Mesenteric fat pad (tissue), 1 donor: Measurements from ENCODE around the gene UBE2R2. TPM values are rescaled to one million over a fixed set of nuclear protein-coding genes. Genes with fewer than 3 reads are reported as not detected.
A peak's percentile ranks its signal among the peaks of the same experiment; 100 is the strongest.
"Not testable (repeated sequence)": the region's sequence is repeated elsewhere in the genome, so short reads cannot be mapped to it uniquely, and the experiment has no call there.

Source experiments
- DNase-seq: peaks from one replicate; pipeline ENCODE4 v3.0.0-alpha.2; 2020; ENCODE audit warnings: low spot score
- long read RNA-seq: library from polyadenylated mRNA; unstranded; transcript quantifications from one replicate; pipeline ENCODE4 v2.0.0, GENCODE V29; 2020
- total RNA-seq: library from RNA; stranded (reverse); fragmentation: NEBNext Ultra II Directional; extraction: Animal tissue kit (Norgen Biotek cat#: 25700); gene quantifications from one replicate; pipeline ENCODE4 v1.2.1, GENCODE V29; 2021
- donor health status: DM: yes; HTN: yes; CAD: no.

The UBE2R2 gene
- total RNA-seq, result 43.6 TPM
- long read RNA-seq, full-length matches to known transcripts, result 22 of 34 reads
- long read RNA-seq, partial matches to known transcripts, result 3 of 34 reads
- long read RNA-seq, other reads (novel, unspliced or antisense), result 9 of 34 reads

GRCh38 chr9:33816327-33817252 is at the start of gene UBE2R2:
Gene UBE2R2 (plus strand): TSS chr9:33817160. CDS start chr9:33817758, 598 bp downstream.
- DNase-seq, result peak; percentile 96

DNA sequence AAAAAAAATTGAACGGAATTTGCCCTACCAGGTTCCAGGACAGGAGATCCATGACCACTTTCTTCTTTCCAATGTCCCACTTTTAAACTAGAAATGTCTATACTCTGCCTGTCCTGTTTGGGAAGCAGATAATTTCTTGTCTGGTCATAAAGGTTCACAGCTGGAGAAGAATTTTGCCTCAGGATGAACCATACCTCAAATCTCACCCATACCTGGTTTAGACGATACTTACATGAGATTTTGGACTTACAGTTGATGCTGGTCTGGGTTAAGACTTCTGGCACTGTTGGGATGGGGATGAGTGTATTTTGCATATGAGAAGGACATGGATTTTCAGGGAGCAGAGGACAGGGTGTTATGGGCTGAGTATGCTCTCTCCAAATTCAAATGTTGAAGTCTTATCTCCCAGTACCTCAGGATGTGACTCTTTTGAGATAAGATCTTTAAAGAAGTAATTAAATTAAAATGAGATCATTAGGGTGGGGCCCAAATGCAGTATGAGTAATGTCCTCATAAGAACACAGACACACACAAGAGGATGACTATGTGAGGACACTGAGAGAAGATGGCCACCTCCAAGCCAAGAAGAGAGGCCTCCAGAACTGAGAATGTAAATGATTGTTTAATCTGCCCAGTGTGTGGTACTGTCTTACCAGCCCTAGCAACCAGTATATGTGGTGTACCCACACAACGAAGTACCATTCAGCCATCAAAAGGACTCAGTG is 46.6 kb upstream of the UBE2R2 start:
- DNase-seq, result not testable (repeated sequence)

GRCh38 chr9:33773135-33773534 is 43.8 kb upstream of the UBE2R2 start:
- not testable (repeated sequence) for DNase-seq

GRCh38 chr9:33774074-33774659 is 42.8 kb upstream of the UBE2R2 start:
- not testable (repeated sequence) for DNase-seq

DNA sequence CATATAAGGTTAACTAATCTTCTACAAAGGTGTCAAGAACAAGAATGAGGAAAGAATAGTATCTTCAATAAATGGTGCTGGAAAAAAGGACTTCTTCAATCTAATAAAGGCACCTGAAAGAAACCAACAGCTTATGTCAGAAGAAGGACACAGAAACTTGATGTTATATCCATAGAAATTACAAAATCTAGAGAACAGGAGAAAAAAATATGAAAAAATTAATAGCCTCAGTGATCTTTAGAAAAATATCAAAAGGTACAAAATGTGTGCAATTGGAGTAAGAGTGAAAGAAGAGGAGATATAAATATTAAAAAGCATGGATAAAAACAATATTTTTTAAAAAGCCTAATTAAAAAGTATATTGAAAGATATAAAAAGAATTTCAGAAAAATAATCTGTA is 40.4 kb upstream of the UBE2R2 start:
- DNase-seq, result no peak

- DNase-seq, result no peak
Measured at GRCh38 chr9:33778700-33779351, 38.1 kb upstream of the UBE2R2 start.

DNA sequence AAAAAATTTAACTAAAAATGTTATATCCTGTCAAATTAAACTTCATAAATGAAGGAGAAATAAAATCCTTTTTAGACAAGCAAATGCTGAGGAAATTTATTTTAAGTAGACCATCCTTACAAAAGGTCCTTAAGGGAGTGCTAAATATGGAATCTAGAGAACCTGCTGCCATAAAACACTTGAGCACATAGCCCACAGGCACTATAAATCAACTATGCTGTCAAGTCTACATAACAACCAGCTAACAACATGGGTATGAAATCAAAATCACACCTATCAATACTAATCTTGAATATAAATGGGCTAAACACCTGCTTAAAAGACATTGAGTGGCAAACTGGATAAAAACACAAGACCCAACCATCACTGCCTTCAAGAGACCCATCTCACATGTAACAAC is 36.7 kb upstream of the UBE2R2 start:
- DNase-seq, result no peak

DNA sequence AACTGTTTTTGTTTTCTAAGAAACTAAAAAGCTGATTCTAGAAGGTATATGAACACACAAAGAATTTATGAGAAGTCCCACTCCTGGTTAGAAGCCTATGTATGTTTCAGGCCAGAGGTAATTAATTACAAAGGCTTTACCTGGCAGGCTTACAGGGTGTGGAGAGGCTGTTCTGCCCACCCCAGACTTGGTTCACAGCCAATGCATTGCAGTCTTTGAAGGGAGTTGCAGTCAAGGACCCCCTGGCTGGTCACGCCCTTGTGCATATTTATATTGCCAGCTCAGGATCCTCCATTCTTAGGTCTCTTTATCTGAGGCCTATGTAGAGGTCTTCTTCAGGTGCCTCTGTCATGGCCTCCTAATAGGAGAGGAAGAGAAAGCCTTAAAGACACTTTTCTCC is 35.2 kb upstream of the UBE2R2 start:
- DNase-seq, result no peak

DNA sequence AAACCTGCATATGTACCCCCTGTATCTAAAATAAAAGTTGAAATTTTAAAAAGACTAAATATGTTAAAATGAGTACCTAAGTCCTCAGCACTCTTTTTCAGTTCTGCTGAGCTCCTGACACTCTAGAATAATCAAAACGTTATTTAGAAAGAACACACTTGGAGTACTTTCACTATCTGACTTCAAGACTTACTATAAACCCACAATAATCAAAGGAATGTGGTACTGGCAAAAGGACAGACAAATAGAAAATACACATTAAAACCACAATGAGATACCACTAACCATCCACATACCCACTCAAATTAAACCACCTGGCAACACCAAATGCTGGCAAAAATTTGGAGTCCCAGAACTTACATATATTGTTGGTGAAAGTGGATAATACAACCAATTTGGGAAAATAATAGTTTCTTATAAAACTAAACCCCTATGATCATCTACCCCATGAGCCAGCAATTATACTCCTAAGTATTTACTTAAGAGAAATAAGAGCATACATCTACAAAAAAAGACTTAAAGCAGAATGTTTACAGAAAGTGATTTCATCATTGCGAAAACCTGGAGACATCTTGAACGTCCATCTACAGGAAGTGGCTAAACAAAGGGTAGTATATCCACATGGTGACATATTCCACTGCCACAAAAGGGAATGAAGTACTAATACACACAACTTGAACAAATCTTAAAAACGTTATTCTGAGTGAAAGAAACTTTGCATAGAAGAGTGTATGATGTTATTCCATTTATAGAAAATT is 34.4 kb upstream of the UBE2R2 start:
- DNase-seq, result no peak

- no peak for DNase-seq
Measured at GRCh38 chr9:33785914-33786313, 31.0 kb upstream of the UBE2R2 start.

DNA sequence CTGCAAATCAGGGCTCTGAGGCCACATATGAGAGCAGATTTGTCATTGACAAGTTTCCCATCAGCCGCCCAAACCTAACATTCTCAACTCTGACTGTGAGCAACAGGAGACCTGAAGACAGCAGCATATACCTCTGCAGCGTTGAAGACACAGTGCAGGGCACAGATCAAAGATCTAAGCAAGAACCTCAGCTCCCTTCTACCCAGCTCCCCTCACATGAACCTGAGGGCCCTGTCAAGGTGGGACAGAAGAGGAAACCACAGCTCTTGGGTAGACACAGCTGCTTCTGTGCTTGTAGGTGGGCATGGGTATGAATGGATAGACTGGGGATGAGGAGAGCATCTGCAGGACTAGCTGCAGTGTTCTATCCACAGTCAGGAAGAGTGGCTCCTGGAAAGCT is 30.3 kb upstream of the UBE2R2 start:
- no peak for DNase-seq

GRCh38 chr9:33787839-33788238 is 29.1 kb upstream of the UBE2R2 start:
- no peak for DNase-seq

- not testable (repeated sequence) for DNase-seq
Measured at GRCh38 chr9:33789429-33789828, 27.5 kb upstream of the UBE2R2 start.

DNA sequence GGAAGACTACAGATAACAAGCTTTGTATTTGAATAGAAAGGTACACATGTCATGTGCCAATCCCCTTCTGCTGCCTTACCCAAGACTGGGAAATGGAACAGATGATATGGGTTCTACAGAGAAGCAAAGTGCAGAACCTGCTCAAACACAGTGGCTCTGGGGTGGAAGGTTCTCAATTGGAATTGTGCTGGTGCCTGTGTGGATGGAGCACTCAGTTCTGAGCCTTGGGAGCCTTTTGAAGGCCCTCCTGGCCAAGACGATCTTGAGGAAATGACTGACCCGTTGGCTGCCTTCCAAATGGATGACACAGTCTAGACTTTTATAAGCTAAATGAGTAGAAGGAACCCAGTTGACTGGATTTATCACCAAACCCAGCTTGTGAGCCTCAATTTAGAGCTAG is 25.8 kb upstream of the UBE2R2 start:
- DNase-seq, result no peak

- DNase-seq, result not testable (repeated sequence)
Measured at GRCh38 chr9:33793496-33793895, 23.5 kb upstream of the UBE2R2 start.

DNA sequence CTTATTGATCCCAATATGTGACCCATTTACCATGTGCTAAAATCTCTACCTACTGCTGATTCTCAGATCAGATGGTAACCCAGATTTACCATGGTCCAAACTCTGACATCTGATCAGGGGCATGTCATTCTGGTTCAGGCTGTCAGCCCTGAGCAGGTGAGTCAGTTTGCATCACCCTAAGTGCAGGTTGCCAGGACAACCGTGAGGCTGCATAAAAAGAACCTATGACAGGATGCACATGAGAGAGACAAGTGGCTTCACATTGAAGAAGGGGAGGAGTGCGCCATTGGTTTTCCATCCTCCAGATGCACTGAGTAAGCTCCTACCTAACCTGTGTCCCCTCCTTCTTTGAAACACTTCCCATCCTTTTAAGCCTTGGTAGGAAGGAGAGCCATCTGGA is 22.4 kb upstream of the UBE2R2 start:
- no peak for DNase-seq

DNA sequence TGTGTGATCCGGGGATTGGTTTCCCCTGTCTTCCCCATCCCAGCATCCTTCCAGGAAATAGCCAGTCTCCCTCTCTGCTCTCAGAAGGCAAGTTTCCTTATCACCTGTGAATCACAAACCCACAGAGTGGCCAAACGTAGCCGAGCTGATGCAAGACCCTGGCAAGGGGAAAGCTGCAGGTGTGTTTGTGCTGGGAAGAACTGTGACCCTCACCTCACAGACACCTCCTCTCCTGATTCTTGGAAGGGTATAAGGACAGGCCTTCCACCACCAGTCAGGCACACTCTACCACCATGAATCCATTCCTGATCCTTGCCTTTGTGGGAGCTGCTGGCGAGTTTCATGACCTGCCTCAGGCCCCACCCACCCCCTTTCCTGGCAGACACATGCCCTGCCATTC is 21.7 kb upstream of the UBE2R2 start, which contains the start of gene PRSS3:
Gene PRSS3 (plus strand): TSS at position 281 of the 400 bp plus-strand sequence. CDS start 13 bp downstream, at position 294.
- no peak for DNase-seq

- no peak for DNase-seq
Measured at GRCh38 chr9:33795819-33796218, 21.1 kb upstream of the UBE2R2 start.

DNA sequence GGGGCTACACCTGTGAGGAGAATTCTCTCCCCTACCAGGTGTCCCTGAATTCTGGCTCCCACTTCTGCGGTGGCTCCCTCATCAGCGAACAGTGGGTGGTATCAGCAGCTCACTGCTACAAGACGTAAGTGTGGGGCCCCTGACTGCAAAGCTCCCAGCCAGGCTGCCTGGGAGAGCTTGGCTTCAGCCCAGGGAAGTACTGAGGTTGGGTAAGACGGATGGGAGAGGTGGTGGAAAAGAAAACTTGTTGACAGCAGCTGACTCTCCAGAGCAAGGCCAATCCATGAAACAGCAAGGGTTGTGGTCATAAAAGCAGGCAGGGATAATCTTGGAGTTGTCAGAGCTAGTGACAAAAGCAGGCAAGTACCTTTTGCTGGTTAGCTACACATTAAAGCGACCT is 20.3 kb upstream of the UBE2R2 start:
- not testable (repeated sequence) for DNase-seq

- DNase-seq, result peak; percentile 75
Measured at GRCh38 chr9:33797837-33798236, 19.1 kb upstream of the UBE2R2 start.
